Motor neuron (in vitro differentiated cells): ENCODE results near the gene YTHDF1. TPM values are rescaled to one million over a fixed set of nuclear protein-coding genes. Genes with fewer than 3 reads are reported as not detected.

Experiments used
- ATAC-seq, 8 experiments: fragments of 200-7000 bp; cut with Tn5 transposase; replicated peaks in 6 of 8; 2 replicates each; pipeline ENCODE4 v1.8.0; 2021; ENCODE audit warnings: mild to moderate bottlenecking in 8 of 8, moderate library complexity in 8 of 8
- H3K27ac ChIP-seq, 2 donors: fragments of 250-450 bp; sonication (Bioruptor Pico); 2 replicates each; pipeline ENCODE4 v1.9.0; 2021; ENCODE audit warnings: antibody characterized with exemption in 2 of 2, mild to moderate bottlenecking in 2 of 2, moderate library complexity in 1 of 2
- H3K4me1 ChIP-seq, 2 donors: fragments of 250-450 bp; sonication (Bioruptor Pico); replicated peaks in 1 of 2; 2 replicates each; pipeline ENCODE4 v1.6.1; 2021; ENCODE audit warnings: antibody characterized with exemption in 2 of 2, mild to moderate bottlenecking in 2 of 2, moderate library complexity in 1 of 2
- H3K4me3 ChIP-seq, 5 donors: fragments of 250-450 bp; sonication (Bioruptor Pico); 2 replicates each; pipeline ENCODE4 v1.9.0; 2021; ENCODE audit warnings: antibody characterized with exemption in 5 of 5, mild to moderate bottlenecking in 5 of 5, moderate library complexity in 4 of 5
- WGBS, 10 experiments: fragments of 450-650 bp; shearing (Covaris generic); methylation state at CpG; one replicate each; pipeline ENCODE4 v1.0.0; 2022; 5-methylcytosine and 5-hydroxymethylcytosine counted together
- in situ Hi-C, 9 experiments: fragments of 400-800 bp; cut with MboI; loops; one replicate each; pipeline ENCODE4 v1.15.0; 2021; ENCODE audit warnings: low sequenced_read_pairs in 9 of 9, low pct_unique_long_range_greater_than_20kb in 2 of 9; ENCODE audit not compliant: unreplicated experiment in 9 of 9
- total RNA-seq, 8 experiments: library from RNA; unstranded; fragments of 300-600 nt; gene quantifications; 2 replicates each; pipeline versions ENCODE4 v1.2.3 to v1.2.4, GENCODE V29; 2022

Gene YTHDF1
- total RNA-seq, 8 experiments from 2014 or later: 22.9 to 38.5 (median 33.6) TPM

DNA sequence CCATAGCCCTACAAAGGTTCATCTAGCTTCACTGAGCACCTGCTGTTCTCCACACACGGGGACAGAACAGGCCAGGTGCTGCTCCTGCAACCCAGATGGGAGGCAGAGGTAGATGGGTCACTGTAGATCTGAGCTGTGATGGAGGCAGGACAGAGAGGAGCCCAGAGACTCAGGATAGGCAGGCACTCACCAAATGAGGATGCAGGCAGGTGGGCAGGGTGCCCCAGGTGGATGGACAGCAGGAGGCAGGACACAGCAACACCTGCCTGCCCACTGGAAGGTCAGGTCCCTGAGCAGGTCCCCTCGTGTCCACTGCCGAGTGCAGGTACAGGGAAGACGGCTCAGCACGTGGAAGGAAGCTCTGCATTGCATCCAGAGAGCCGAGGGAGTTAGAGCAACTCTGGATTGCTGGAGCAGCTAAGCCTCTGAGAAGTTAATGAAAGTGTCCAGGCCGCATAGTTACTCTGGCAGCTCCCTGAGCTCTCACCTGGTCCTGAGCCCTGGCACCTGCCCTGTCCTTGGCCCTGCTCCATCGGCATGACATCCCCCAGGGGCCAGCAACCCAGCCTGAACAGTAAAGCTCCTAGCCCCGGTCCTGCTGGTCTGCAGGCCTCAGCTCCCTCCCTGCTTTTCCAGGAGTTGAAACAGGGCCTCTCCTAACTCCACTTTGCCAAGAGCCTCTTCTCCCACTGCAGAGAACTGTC, 4.9 kb upstream of the YTHDF1 start:
- WGBS, 10 experiments: 14 to 40% (median 32%) methylated on average over 1 to 5 of the region's 9 CpGs; no CpG with 5 or more reads in 6 of the 10 experiments
- in situ Hi-C loops: no loop called here

DNA sequence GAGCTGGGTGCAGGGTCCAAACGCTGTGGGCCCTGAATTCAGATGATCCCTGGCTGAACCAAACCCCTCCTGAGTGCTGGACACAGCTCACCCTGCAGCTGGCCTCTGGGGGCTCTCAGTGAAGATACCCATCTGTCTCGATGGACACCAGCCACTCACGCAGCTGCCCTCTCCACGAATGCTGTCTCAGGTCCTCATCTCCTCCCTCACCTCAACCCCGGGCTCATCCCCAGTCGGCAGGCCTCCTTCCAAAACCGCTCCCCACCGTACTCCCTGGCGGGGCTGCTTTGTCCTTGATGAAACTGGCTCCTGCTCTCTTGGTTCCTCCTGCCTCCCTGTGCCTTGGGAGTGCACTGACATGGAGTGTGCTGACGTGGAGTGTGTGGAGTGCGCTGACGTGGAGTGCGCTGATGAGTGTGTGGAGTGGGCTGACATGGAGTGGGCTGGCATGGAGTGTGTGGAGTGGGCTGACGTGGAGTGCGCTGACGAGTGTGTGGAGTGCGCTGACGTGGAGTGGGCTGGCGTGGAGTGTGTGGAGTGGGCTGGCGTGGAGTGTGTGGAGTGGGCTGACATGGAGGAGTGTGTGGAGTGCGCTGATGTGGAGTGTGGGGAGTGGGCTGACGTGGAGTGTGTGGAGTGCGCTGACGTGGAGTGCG, 4.1 kb upstream of the YTHDF1 start:
- in situ Hi-C loops: no loop called here
- WGBS, 10 experiments: 40 to 100% (median 63%) methylated on average over 1 to 5 of the region's 25 CpGs; no CpG with 5 or more reads in 6 of the 10 experiments
- H3K4me3 ChIP-seq: no peak overlapping the region
- ATAC-seq: no peak
- peaks cover 24 to 26% of the 10 kb centered on the region in 2 donors for H3K4me1 ChIP-seq
- no peak overlapping the region for H3K27ac ChIP-seq

More for the DNA sequence above, 4.9 kb upstream of the YTHDF1 start:
- Histone ChIP-seq H3K4me1 (peaks cover 26 to 29% of the 10 kb centered on the region in 2 donors), H3K4me3 (no peak overlapping the region), H3K27ac (no peak overlapping the region)
- ATAC-seq: no peak

DNA sequence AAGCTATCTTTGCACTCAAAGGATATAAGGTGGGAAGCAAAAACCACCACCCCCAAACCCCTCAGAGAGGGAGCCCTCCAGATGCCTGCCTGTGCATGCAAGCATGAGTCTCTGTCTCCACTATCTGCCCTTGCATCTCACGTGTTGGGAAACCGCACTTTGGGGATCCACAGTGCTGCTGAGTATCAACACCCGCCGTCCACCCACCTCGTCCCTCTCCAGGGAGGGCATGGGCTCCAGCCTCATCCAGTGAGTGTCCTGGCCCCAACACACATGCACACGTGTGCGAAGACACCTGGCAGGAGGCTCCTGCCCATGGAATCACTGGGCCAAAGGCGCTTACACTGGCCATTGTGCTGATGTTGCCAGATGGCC, 3.5 kb upstream of the YTHDF1 start:
- H3K4me3 ChIP-seq: no peak overlapping the region
- WGBS, 10 experiments: 52 to 100% (median 60%) methylated on average over 1 to 6 of the region's 8 CpGs; no CpG with 5 or more reads in 7 of the 10 experiments
- ATAC-seq: no peak
- in situ Hi-C loops: no loop called here
- peaks cover 24 to 26% of the 10 kb centered on the region in 2 donors for H3K4me1 ChIP-seq
- no peak overlapping the region for H3K27ac ChIP-seq

DNA sequence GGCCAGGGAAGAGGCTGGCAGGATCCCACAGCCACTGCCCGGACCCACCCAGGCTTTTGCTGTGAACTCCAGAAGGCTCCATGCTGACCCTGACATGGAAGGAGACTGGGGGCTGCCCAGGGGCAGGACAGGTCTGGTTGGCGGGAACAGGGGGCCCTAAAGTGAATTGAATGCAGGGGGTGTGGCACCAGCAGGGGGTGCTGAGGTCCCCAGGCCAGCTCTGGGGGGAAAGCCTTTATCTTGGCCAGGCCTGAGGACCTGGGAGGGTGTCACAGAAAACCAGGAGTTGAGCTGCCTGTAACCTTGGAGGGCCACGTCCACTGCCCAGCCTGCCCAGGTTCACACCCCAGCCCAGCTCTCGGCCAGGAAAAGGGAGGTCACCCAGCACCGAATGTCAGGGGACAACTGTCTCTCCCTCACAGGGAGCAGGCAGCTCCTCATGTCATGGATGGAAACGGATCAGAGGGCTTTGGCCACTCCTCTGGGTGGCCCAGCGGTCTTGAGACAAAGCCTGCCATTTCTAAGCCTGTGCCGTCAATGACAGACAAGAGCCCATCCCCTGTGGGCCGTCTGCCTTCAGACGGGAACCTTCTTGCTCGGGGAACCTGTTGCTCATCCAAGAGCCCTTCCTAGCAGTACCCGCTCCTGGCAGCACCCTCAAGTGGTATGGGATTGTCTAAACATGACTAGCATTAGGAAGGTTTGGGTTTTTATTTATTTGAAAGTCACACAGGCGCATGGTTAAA, 2.9 kb upstream of the YTHDF1 start:
- in situ Hi-C loops: no loop called here
- no peak overlapping the region for H3K4me3 ChIP-seq
- ATAC-seq: no peak
- 0 to 100% (median 58%) methylated on average over 1 to 4 of the region's 13 CpGs; no CpG with 5 or more reads in 4 of the 10 experiments for WGBS, 10 experiments
- peaks cover 21 to 22% of the 10 kb centered on the region in 2 donors for H3K4me1 ChIP-seq
- no peak overlapping the region for H3K27ac ChIP-seq

DNA sequence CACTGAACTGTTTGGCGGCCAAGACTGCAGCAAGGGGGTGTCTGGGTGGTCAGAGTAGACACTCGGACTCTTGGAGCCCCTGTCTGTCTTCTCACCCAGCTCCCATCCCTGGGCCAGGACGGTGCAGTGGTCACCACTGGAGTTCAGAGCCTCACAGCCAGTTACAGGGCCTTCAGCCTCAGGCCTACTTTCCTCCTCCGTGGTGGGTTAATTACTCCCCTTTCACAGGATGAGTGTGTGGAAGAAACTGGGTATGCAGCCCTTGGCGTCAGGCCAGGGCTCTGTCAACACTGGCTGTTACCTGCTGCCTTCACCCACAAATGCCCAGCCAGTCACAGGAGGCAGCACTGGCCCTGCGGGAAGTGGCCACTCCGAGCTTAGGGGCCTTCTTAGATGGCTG, 1.8 kb upstream of the YTHDF1 start:
- in situ Hi-C loops: no loop called here
- H3K4me1 ChIP-seq: peaks cover 16 to 17% of the 10 kb centered on the region in 2 donors
- no peak overlapping the region for H3K4me3 ChIP-seq
- no peak overlapping the region for H3K27ac ChIP-seq
- 37 to 100% (median 56%) methylated on average over 1 to 4 of the region's 7 CpGs; no CpG with 5 or more reads in 6 of the 10 experiments for WGBS, 10 experiments
- ATAC-seq: no peak

DNA sequence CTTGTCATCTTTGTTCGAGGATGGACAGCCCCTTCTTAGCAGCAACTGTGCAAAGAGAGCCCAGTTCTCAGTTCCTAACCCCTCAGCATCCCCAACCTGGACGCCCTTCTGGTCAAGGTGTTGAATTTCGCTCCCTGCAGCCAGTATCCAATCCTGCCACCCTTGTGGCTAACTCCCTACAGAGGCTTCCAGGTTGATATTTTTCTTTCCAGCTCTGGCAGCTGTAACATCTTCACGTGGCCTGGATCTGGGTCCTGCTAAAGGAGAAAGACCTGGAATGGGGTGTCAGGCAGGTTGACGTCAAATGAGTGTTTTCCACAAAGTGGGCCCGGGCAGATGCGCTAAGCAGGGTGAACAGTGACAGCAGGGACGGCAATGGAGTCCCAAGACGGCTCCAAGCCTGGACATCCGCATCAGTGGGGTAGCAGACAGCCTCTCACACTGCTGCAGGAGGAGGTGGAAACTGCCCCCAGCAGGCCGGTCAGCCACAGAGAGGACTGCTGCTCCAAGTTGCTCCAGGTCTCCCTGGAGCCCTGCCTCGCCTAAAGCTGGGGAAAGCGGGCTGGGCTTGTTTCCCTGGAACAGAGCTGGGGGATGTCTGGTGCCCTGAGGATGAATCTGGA, 1.0 kb upstream of the YTHDF1 start:
- 49 to 93% (median 71%) methylated on average over 2 to 6 of the region's 13 CpGs; no CpG with 5 or more reads in 2 of the 10 experiments for WGBS, 10 experiments

DNA sequence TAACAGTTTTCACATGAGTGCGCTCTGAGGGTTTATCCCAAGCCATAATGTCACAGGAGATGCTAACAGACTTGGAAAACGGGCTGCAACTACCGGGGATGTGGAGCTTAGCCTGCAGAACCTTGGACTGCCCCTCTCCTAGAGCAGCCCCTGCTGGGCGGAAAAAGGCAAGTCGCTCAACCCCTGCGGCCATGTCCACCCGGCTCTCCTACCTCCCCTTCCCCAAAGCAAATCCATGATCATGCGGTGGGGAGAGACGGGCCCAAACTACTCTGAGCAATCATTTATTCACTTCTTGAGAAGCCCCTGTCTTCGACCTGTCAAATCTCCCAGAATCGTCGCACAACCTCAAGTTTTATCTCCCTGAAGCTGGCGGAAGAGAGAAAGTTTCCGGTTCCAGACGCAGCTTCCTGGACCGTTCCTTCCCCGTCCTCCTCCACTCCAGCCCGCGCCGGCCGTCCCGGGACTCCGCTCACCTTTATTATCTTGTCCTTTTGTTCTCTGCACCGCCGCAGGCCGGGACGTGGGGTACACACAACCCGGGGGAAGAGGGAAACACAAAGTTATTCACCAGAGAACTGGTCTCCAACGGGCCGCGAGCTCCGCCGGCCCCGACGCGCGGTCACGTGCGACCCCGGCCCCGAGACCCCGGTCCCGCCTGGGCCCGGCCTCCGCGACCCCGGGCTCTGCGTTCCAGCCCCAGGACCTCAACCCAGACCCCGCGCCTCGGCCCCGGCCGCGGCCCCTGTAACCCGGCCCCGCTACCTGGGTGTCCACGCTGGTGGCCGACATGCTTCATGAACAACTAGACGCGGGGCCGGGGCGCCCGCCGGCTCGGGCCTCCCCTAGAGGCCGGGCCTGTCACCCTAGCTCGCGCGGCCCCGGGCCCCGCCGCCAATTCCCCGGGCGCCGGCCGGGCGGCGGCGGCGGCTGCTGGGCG, 560 bp downstream of the YTHDF1 start:
- peak overlapping the region; percentile 79 to 95 for H3K27ac ChIP-seq
- ATAC-seq: peak in 3 of 8 experiments; percentile 39 to 42 (median 40)
- peak overlapping the region; percentile 71 to 93 (median 73) for H3K4me3 ChIP-seq
- peaks cover 16 to 17% of the 10 kb centered on the region in 2 donors for H3K4me1 ChIP-seq
- 0 to 11% (median 2%) methylated on average over 1 to 30 of the region's 81 CpGs for WGBS, 10 experiments
- in situ Hi-C loops: no loop called here

More for the DNA sequence above, 1.0 kb upstream of the YTHDF1 start:
- no peak for ATAC-seq
- Histone ChIP-seq H3K4me3 (peak overlapping the region; percentile 71 to 93 (median 73)), H3K4me1 (peaks cover 16 to 17% of the 10 kb centered on the region in 2 donors), H3K27ac (peak overlapping the region; percentile 77 to 92)
- in situ Hi-C loops: no loop called here

DNA sequence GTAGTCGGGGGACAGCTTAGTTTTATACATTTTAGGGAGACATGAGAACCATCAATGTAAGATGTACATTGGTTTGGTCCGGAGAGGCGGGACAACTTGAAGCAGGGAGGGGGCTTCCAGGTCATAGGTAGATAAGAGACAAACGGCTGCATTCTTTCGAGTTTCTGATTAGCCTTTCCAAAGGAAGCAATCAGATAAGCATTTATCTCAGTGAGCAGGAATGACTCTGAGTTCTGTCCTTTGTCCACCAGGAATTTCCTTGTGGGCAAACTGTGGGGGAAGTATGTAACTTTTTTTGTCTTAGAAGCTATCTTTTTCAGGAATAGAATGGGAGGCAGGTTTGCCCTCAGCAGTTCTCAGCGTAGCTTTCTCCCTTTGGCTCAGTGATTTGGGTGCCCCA, 1.4 kb downstream of the YTHDF1 start:
- in situ Hi-C loops: no loop called here

DNA sequence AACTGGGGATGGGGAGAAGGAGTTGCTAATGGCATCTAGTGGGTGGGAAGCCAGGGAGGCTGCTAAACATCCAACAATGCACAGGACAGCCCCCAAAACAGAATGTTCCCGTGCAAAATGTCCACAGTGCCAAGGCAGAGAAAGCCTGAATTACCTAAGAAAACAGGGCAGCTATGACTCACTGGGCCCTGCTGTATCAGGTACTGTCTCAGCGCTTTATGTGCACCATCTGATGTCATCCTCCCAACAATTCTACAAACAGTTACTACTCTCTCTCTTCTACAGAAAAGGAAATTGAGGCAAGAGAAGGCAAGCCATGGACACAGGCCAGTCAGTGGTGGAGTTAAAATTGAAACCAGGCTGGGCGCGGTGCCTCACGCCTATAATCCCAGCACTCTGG, 3.1 kb downstream of the YTHDF1 start:
- Histone ChIP-seq H3K27ac (no peak overlapping the region), H3K4me3 (no peak overlapping the region), H3K4me1 (peaks cover 16 to 17% of the 10 kb centered on the region in 2 donors)
- in situ Hi-C loops: no loop called here
- no peak for ATAC-seq
- WGBS, 10 experiments: 80 to 100% (median 100%) methylated on average over 1 to 4 of the region's 5 CpGs; no CpG with 5 or more reads in 3 of the 10 experiments

More for the DNA sequence above, 1.4 kb downstream of the YTHDF1 start:
- ATAC-seq: no peak
- no peak overlapping the region for H3K27ac ChIP-seq
- peak overlapping the region in 3 of 5 donors; percentile 71 to 93 (median 73) for H3K4me3 ChIP-seq
- 71 to 100% (median 85%) methylated on average over 1 to 6 of the region's 6 CpGs; no CpG with 5 or more reads in 2 of the 10 experiments for WGBS, 10 experiments
- peaks cover 16 to 17% of the 10 kb centered on the region in 2 donors for H3K4me1 ChIP-seq

DNA sequence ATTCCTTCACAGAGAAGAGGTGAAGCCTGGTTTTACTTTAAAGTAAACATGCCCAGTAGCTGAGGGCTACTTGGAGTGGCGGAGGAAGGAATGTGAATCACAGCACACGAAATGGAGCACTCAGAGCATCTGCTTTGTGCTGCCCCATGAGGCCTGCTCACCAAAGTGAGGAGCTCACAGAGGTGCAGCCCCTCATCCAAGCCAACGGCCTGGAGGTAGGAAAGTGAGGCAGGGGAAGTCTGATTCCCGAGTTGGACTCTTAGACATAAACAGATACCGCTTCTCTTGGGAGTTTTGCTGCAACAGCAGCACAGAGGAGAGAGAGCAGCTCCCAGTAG, 3.6 kb downstream of the YTHDF1 start:
- H3K4me1 ChIP-seq: peaks cover 16 to 17% of the 10 kb centered on the region in 2 donors
- ATAC-seq: no peak
- in situ Hi-C loops: no loop called here
- no peak overlapping the region for H3K4me3 ChIP-seq
- WGBS, 10 experiments: 50 to 100% (median 100%) methylated on average over 1 to 4 of the region's 5 CpGs; no CpG with 5 or more reads in 4 of the 10 experiments
- H3K27ac ChIP-seq: no peak overlapping the region

DNA sequence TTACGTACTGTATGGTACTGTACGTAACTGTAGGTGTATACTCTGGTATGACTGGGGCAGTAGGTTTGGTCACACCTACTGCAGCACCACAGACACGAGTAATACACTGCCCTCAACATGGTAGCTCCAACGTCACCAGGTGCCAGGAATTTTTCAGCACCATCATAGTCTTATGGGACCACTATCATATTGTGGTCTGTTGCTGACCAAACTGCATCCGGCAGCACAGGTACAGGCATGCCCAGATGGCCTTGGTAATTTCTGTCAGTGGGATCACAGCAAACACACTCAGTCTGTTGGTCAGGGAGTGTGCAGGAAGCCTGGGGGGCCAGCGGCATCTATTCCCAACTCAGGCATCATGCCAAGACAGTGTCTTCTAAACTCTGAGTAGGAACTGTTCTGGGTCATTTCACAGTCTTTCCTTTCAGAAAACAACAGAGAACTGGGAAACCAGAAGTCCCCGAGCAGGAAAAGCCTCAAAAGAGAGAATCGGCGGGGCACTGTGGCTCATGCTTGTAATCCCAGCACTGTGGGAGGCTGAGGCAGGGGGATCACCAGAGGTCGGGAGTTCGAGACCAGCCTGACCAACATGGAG, 5.8 kb downstream of the YTHDF1 start:
- peaks cover 7 to 8% of the 10 kb centered on the region in 2 donors for H3K4me1 ChIP-seq
- ATAC-seq: no peak
- in situ Hi-C loops: no loop called here
- no peak overlapping the region for H3K27ac ChIP-seq
- 60 to 100% (median 92%) methylated on average over 1 to 4 of the region's 11 CpGs; no CpG with 5 or more reads in 2 of the 10 experiments for WGBS, 10 experiments
- H3K4me3 ChIP-seq: no peak overlapping the region
